Embryonic facial prominence (tissue), 1 donor: ENCODE data around the gene LACTB.
A peak's percentile ranks its signal among the peaks of the same experiment; 100 is the strongest.

Experiments used
- DNase-seq: peaks from one replicate; pipeline ENCODE4 v3.0.0-alpha.2; 2016; ENCODE audit errors: extremely low spot score

LACTB gene

GRCh38 chr15:63176302-63176701 lies 54.6 kb downstream of the LACTB start:
- DNase-seq, result no peak

- no peak for DNase-seq
Measured at GRCh38 chr15:63178034-63178433, 56.4 kb downstream of the LACTB start.

- no peak for DNase-seq
Measured at GRCh38 chr15:63180746-63181145, 59.1 kb downstream of the LACTB start.

- no peak for DNase-seq
Measured at GRCh38 chr15:63181648-63182047, 60.0 kb downstream of the LACTB start.

GRCh38 chr15:63185206-63185605 lies 63.5 kb downstream of the LACTB start:
- DNase-seq, result no peak

GRCh38 chr15:63186065-63186464 lies 64.4 kb downstream of the LACTB start:
- DNase-seq, result no peak

GRCh38 chr15:63187589-63188226 lies 66.0 kb downstream of the LACTB start:
- DNase-seq, result no peak

- no peak for DNase-seq
Measured at GRCh38 chr15:63188247-63188925, 66.7 kb downstream of the LACTB start.

GRCh38 chr15:63188926-63189871 lies 67.5 kb downstream of the LACTB start, which contains the start of gene RAB8B:
Gene RAB8B (plus strand): TSS chr15:63189606. CDS start chr15:63189625, 19 bp downstream.
- DNase-seq, result peak; percentile 90

GRCh38 chr15:63189941-63190768 lies 68.5 kb downstream of the LACTB start:
- DNase-seq, result no peak

- DNase-seq, result no peak
Measured at GRCh38 chr15:63190769-63191649, 69.3 kb downstream of the LACTB start.
